Measurements from ENCODE around the gene PALLD.

The PALLD gene

GRCh38 chr4:168734703-168735678 is 238.1 kb downstream of the PALLD start:
- no peak for DNase-seq (ENCODE audit: low read depth)

GRCh38 chr4:168735735-168736134 is 238.9 kb downstream of the PALLD start:
- DNase-seq (ENCODE audit: low read depth): no peak

GRCh38 chr4:168736860-168737805 is 240.3 kb downstream of the PALLD start:
- DNase-seq (ENCODE audit: low read depth): no peak

GRCh38 chr4:168737806-168738172 is 240.9 kb downstream of the PALLD start:
- no peak for DNase-seq (ENCODE audit: low read depth)

- DNase-seq (ENCODE audit: low read depth): no peak
Measured at GRCh38 chr4:168739886-168740285, 243.0 kb downstream of the PALLD start.

- DNase-seq (ENCODE audit: low read depth): no peak
Measured at GRCh38 chr4:168740691-168741090, 243.8 kb downstream of the PALLD start.

GRCh38 chr4:168741281-168742173 is 244.7 kb downstream of the PALLD start:
- DNase-seq (ENCODE audit: low read depth): no peak

- DNase-seq (ENCODE audit: low read depth): no peak
Measured at GRCh38 chr4:168743131-168743530, 246.3 kb downstream of the PALLD start.

GRCh38 chr4:168743601-168744000 is 246.7 kb downstream of the PALLD start:
- DNase-seq (ENCODE audit: low read depth): no peak

- no peak for DNase-seq (ENCODE audit: low read depth)
Measured at GRCh38 chr4:168744021-168744420, 247.2 kb downstream of the PALLD start.

GRCh38 chr4:168748807-168749206 is 252.0 kb downstream of the PALLD start:
- no peak for DNase-seq (ENCODE audit: low read depth)

GRCh38 chr4:168751263-168752225 is 254.7 kb downstream of the PALLD start:
- DNase-seq (ENCODE audit: low read depth): no peak

- DNase-seq (ENCODE audit: low read depth): no peak
Measured at GRCh38 chr4:168755598-168756477, 259.0 kb downstream of the PALLD start.

- DNase-seq (ENCODE audit: low read depth): no peak
Measured at GRCh38 chr4:168757500-168757899, 260.6 kb downstream of the PALLD start.

- DNase-seq (ENCODE audit: low read depth): no peak
Measured at GRCh38 chr4:168758351-168758876, 261.6 kb downstream of the PALLD start.

GRCh38 chr4:168759321-168759720 is 262.5 kb downstream of the PALLD start:
- DNase-seq (ENCODE audit: low read depth): no peak

- DNase-seq (ENCODE audit: low read depth): no peak
Measured at GRCh38 chr4:168759959-168760527, 263.2 kb downstream of the PALLD start.

- no peak for DNase-seq (ENCODE audit: low read depth)
Measured at GRCh38 chr4:168761066-168761465, 264.2 kb downstream of the PALLD start.

- DNase-seq (ENCODE audit: low read depth): no peak
Measured at GRCh38 chr4:168765322-168765721, 268.5 kb downstream of the PALLD start.
